Measurements from ENCODE around the gene TATDN3.

The TATDN3 gene

DNA sequence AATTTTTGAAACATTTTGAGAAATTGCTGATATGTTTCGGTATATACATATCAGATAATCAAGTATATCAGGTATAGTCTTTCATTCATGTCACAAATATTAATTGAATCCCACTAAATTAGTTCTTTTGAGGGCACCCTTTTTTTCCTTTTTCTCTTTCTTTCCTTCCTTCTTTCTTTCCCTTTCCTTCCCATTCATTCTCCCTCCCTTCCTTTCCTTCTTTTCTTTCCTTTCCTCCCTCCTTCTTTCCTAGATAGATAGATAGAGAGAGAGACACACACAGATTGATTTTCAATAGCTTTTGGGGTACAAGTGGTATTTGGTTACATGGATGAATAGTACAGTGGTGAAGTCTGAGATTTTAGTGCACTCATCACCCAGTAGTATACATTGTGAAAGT, 5.8 kb upstream of the TATDN3 start:
- peaks cover 34% of the 10 kb centered on the region for H3K36me3 Mint-ChIP-seq (ENCODE audit: low read depth)
- H3K27ac Mint-ChIP-seq, result no peak overlapping the region
- no peak for DNase-seq (ENCODE audit: low spot score)

DNA sequence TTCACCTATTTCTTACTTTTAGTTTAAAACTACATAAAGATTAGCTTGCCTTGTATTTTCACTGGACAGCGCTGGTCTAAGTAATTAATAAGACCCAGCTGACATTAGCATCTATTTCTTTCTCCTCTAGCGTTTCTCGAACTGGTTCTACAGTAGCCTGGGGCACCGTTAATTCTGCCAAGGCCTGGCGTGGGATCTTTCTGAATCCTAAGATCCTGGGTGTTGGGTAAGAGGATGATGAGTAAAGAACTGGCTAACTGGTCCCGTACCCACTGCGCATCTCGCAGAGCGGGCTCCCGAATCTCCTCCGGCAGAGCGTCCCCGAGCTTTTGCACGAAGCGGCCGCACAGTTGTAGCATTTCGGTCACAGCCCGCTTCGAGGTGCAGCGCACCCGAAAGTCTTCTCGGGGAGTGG, 426 bp upstream of the TATDN3 start:
- Mint-ChIP-seq H3K4me3 (peak overlapping the region; percentile 100), H3K9me3 (peaks cover 4% of the 10 kb centered on the region), H3K27me3 (ENCODE audit: low read depth) (no peaks in the 10 kb centered on the region), H3K27ac (peak overlapping the region; percentile 98), H3K36me3 (ENCODE audit: low read depth) (peaks cover 32% of the 10 kb centered on the region), H3K4me1 (ENCODE audit: low read depth) (peaks cover 25% of the 10 kb centered on the region)
- no peak for DNase-seq (ENCODE audit: low spot score)

More for the DNA sequence above, 5.8 kb upstream of the TATDN3 start:
- Mint-ChIP-seq H3K4me1 (ENCODE audit: low read depth) (peaks cover 12% of the 10 kb centered on the region), H3K4me3 (no peak overlapping the region), H3K9me3 (no peaks in the 10 kb centered on the region), H3K27me3 (ENCODE audit: low read depth) (no peaks in the 10 kb centered on the region)

DNA sequence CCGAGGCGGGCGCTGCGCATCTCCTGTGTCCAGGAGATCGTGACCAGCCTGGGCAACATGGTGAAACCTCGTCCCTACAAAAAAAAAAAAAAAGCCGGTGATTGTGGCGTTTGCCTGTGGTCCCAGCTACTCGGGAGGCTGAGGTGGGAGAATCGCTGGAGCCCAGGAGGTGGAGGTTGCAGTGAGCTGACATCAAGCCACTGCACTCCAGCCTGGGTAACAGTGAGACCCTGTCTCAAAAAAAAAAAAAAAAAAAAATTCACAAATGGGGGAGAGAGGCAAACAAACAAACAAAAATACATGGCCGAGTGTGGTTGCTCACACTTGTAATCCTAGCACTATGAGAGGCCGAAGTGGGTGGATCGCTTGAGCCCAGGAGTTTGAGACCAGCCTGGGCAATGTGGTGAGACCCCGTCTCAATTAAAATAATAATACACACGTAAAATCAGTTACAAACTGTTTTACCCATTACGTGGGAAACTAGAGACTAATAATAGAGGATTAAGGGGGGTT, 758 bp downstream of the TATDN3 start:
- no peaks in the 10 kb centered on the region for H3K27me3 Mint-ChIP-seq (ENCODE audit: low read depth)

DNA sequence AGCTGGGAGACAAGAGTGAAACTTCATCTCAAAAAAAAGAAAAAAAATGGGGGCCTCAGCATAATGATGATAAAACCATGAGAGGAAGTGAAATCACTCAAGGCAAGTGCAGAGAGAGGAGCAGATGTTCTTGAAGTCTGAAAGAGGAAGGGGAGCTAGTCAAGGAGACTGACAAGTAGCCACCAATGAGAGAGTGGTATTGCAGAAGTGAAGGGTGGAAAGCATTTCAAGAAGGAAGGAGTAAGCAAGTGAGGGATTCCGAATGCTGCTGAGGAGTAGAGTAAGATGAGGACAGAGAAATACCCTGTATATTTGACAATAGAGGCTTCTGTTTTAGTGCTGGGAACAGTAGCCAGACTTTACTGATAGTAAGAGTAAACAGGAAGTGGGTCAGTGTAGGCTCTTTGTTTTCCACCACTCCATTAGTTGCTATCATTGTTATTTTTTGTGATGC, 2.9 kb downstream of the TATDN3 start:
- Mint-ChIP-seq H3K27ac (peak overlapping the region; percentile 93), H3K4me1 (ENCODE audit: low read depth) (peaks cover 24% of the 10 kb centered on the region)

More for the DNA sequence above, 758 bp downstream of the TATDN3 start:
- DNase-seq (ENCODE audit: low spot score), result no peak
- Mint-ChIP-seq H3K27ac (peak overlapping the region; percentile 98), H3K4me1 (ENCODE audit: low read depth) (peaks cover 25% of the 10 kb centered on the region), H3K4me3 (peak overlapping the region; percentile 100), H3K36me3 (ENCODE audit: low read depth) (peaks cover 24% of the 10 kb centered on the region), H3K9me3 (peaks cover 4% of the 10 kb centered on the region)

DNA sequence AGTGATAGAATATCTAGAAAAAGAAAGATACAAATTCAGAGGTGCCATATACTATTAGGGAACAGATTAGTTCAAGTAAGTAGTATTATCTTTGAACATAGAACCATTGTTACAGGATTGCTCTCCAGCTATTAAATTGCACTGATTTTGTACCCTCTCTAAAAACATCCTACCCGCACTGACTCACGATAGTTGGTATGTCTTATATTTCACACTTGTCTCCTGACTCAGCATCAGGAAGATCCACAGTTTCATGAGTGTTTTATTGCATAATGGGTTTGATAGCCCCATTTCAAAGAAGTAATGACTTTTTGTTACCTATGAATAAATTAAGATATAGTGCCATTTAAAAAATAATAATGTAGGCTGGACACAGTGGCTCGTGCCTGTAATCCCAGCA, 6.0 kb downstream of the TATDN3 start:
- no peak overlapping the region for H3K27ac Mint-ChIP-seq
- no peak for DNase-seq (ENCODE audit: low spot score)
- peaks cover 18% of the 10 kb centered on the region for H3K4me1 Mint-ChIP-seq (ENCODE audit: low read depth)
- no peaks in the 10 kb centered on the region for H3K27me3 Mint-ChIP-seq (ENCODE audit: low read depth)
- peaks cover 35% of the 10 kb centered on the region for H3K36me3 Mint-ChIP-seq (ENCODE audit: low read depth)
- peaks cover 4% of the 10 kb centered on the region for H3K9me3 Mint-ChIP-seq
- no peak overlapping the region for H3K4me3 Mint-ChIP-seq

More for the DNA sequence above, 2.9 kb downstream of the TATDN3 start:
- Mint-ChIP-seq H3K9me3 (peaks cover 4% of the 10 kb centered on the region), H3K27me3 (ENCODE audit: low read depth) (no peaks in the 10 kb centered on the region), H3K36me3 (ENCODE audit: low read depth) (peaks cover 33% of the 10 kb centered on the region), H3K4me3 (peak overlapping the region; percentile 56)
- DNase-seq (ENCODE audit: low spot score), result no peak

DNA sequence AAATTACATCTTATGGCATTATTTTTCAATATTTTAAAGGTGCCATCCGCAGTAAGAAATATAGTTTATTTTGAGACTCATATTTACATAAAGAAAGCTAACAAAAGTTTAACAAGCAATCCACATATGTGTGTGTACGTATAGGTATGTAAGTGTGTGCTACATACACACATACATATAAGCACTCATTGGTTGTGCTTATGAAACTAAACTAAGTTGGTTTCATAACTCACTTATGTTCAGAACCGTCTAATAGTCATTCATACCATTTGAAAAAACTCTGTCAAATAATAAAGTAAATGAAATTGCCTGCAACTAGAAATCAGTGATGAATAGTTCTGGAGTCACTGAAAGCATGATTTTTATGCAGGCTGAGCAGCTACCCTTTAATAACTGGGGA, 14.1 kb downstream of the TATDN3 start:
- no peak overlapping the region for H3K27ac Mint-ChIP-seq
- H3K36me3 Mint-ChIP-seq (ENCODE audit: low read depth), result peaks cover 16% of the 10 kb centered on the region
- no peaks in the 10 kb centered on the region for H3K9me3 Mint-ChIP-seq
- no peak overlapping the region for H3K4me3 Mint-ChIP-seq
- no peak for DNase-seq (ENCODE audit: low spot score)
- H3K27me3 Mint-ChIP-seq (ENCODE audit: low read depth), result no peaks in the 10 kb centered on the region
- H3K4me1 Mint-ChIP-seq (ENCODE audit: low read depth), result no peaks in the 10 kb centered on the region

DNA sequence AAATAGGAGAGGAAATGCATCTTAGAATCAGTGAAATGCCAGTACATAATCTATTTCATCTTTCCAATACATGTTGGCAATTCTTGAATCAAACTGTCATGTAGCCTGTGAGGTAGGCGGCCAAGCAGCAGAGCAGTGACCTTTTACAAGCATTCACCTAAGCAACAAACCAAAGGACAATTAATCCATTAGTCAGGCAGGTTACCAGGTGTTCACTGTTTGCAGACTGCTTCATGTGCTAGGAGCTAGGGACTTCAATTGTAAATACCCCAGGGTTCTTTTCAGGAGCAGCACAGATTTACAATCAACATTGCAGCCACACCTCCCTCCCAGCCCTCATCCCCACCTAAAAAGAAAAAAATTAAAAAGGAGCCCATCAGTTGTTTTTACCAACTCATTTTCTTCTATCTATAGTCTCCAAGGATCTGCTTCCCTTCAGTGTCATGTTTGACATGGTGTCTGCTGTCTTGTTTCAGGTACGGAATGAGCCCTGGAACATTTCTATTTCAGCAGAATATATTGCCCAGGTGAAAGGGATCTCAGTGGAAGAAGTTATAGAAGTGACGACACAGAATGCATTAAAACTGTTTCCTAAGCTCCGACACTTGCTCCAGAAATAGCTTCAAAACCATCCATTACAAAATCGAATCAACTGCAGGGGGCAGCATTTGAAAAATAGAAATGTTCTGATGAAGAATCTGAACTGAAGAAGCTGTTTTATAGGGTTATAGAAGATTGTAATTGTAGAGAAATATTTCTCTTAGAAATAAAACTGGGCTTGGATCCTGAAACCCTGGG, 23.0 kb downstream of the TATDN3 start:
- H3K27me3 Mint-ChIP-seq (ENCODE audit: low read depth), result peaks cover 3% of the 10 kb centered on the region
- peaks cover 3% of the 10 kb centered on the region for H3K4me1 Mint-ChIP-seq (ENCODE audit: low read depth)
- H3K36me3 Mint-ChIP-seq (ENCODE audit: low read depth), result peaks cover 1% of the 10 kb centered on the region
- no peak for DNase-seq (ENCODE audit: low spot score)
- H3K4me3 Mint-ChIP-seq, result no peak overlapping the region
- H3K9me3 Mint-ChIP-seq, result no peaks in the 10 kb centered on the region
- H3K27ac Mint-ChIP-seq, result no peak overlapping the region

DNA sequence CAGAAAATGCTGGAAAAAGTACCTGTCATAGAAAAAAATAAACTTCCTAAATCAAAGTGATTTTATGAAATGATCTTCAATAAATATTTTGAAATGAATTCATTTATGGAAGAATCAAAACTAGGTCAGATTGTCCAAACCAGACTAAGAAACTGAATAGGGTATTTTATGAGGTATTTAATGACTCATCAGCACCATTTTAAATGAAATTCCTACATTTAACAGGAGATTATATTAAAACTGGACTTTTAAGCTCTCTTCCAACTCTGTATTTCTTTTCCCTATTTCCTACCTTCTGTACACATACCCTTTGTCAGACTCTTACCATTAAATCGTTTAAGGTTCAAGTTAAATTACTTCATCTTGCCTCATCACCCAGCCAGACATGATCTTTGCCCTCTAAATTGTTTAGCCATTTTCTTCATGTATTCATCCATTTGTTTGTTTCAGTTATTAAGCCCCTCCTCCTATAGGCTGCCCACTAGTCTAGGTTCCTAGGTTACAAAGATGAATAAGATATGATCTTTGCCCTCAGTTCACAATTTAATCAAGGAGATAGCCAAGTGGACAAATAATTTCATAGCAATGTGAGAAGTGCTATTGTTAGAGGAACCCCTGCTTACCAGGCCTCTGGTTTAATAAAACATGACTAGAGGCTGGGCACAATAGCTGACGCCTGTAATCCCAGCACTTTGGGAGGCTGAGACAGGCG, 25.0 kb downstream of the TATDN3 start:
- Mint-ChIP-seq H3K4me1 (ENCODE audit: low read depth) (peaks cover 3% of the 10 kb centered on the region), H3K4me3 (no peak overlapping the region), H3K27me3 (ENCODE audit: low read depth) (peaks cover 3% of the 10 kb centered on the region), H3K36me3 (ENCODE audit: low read depth) (peaks cover 1% of the 10 kb centered on the region), H3K9me3 (no peaks in the 10 kb centered on the region), H3K27ac (no peak overlapping the region)
- no peak for DNase-seq (ENCODE audit: low spot score)

DNA sequence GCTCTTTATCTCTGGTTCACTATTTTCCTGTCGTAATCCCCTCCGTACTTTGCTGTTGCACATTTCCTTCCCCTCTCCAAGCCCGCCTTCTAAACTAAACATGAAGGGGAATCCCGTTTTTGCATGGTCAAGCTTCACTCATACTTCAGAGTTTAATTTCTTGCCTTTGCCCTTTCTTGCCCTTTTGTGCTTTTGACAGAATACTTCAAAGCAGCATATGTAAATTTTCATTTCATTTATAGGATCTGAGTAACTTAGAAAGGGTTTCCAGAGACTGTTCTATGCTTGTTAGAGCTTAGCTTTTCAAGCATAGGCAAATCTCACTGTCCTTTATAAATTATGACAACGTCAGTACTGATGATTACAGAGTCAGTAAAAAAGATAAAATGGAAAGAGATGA, 28.0 kb downstream of the TATDN3 start:
- H3K4me3 Mint-ChIP-seq, result no peak overlapping the region
- peaks cover 3% of the 10 kb centered on the region for H3K27me3 Mint-ChIP-seq (ENCODE audit: low read depth)
- peaks cover 8% of the 10 kb centered on the region for H3K36me3 Mint-ChIP-seq (ENCODE audit: low read depth)
- peaks cover 3% of the 10 kb centered on the region for H3K4me1 Mint-ChIP-seq (ENCODE audit: low read depth)
- no peak overlapping the region for H3K27ac Mint-ChIP-seq
- H3K9me3 Mint-ChIP-seq, result peaks cover 7% of the 10 kb centered on the region
- DNase-seq (ENCODE audit: low spot score), result no peak

DNA sequence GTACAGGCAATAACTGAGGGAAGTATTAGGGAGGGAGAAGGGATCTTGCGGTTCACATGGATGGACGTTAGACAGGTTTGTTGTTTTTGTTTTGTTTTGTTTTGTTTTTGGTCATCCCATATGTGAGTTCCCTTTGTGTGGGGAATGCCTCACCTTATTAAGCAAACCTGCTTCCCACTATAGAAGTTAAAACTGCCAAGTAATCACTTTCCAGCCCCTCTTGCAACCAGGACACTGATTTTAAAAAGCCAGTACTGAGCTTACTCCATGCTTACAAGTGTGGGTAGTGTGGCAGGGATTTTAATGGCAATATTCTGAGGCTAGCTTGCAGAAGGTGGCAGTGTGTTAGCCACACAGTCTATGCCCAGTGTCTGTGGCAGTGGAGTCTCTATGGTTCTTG, 29.3 kb downstream of the TATDN3 start:
- H3K27me3 Mint-ChIP-seq (ENCODE audit: low read depth), result peaks cover 3% of the 10 kb centered on the region
- H3K36me3 Mint-ChIP-seq (ENCODE audit: low read depth), result peaks cover 8% of the 10 kb centered on the region

DNA sequence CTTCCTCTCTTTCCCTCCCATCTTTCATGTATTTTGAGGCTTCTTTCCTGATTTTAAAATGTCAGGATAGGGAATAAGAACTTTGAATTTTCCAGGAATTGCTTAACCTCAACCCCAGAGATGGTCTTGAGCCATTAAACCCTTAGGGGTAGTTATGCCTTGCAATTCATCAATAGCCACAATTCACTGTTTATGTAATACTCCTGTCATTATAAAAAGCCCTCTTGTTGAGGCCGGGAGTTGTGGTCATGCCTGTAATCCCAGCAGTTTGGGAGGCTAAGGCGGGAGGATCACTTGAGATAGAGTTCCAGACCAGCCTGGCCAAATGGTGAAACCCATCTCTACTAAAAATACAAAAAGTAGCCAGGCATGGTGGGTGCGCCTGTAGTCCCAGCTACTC, 31.3 kb downstream of the TATDN3 start:
- Mint-ChIP-seq H3K27me3 (ENCODE audit: low read depth) (peaks cover 6% of the 10 kb centered on the region), H3K9me3 (peaks cover 18% of the 10 kb centered on the region), H3K4me1 (ENCODE audit: low read depth) (peaks cover 3% of the 10 kb centered on the region), H3K27ac (no peak overlapping the region), H3K36me3 (ENCODE audit: low read depth) (peaks cover 6% of the 10 kb centered on the region), H3K4me3 (no peak overlapping the region)
- no peak for DNase-seq (ENCODE audit: low spot score)

More for the DNA sequence above, 29.3 kb downstream of the TATDN3 start:
- no peak overlapping the region for H3K27ac Mint-ChIP-seq
- DNase-seq (ENCODE audit: low spot score), result no peak
- peaks cover 15% of the 10 kb centered on the region for H3K9me3 Mint-ChIP-seq
- peaks cover 3% of the 10 kb centered on the region for H3K4me1 Mint-ChIP-seq (ENCODE audit: low read depth)
- no peak overlapping the region for H3K4me3 Mint-ChIP-seq

DNA sequence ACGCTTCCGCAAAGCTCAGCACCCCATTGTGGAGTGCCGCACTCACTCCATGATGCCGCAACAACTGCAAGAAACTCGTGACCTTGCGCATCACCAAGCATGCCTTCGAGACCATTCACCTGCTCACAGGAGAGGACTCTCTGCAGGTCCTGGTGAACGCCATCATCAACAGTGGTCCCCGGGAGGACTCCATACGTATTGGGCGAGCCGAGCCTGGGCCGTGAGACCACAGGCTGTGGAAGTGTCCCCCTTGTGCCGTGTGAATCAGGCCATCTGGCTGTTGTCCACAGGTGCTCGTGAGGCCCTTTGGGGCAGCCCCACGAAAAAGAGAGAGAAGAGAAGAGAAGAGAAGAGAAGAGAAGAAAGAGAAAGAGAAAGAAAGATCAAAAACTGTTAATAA, 32.5 kb downstream of the TATDN3 start:
- DNase-seq (ENCODE audit: low spot score), result no peak
- H3K4me1 Mint-ChIP-seq (ENCODE audit: low read depth), result peaks cover 3% of the 10 kb centered on the region
- H3K27me3 Mint-ChIP-seq (ENCODE audit: low read depth), result peaks cover 9% of the 10 kb centered on the region
- H3K4me3 Mint-ChIP-seq, result no peak overlapping the region
- H3K36me3 Mint-ChIP-seq (ENCODE audit: low read depth), result peaks cover 6% of the 10 kb centered on the region
- H3K9me3 Mint-ChIP-seq, result peaks cover 18% of the 10 kb centered on the region
- H3K27ac Mint-ChIP-seq, result no peak overlapping the region

DNA sequence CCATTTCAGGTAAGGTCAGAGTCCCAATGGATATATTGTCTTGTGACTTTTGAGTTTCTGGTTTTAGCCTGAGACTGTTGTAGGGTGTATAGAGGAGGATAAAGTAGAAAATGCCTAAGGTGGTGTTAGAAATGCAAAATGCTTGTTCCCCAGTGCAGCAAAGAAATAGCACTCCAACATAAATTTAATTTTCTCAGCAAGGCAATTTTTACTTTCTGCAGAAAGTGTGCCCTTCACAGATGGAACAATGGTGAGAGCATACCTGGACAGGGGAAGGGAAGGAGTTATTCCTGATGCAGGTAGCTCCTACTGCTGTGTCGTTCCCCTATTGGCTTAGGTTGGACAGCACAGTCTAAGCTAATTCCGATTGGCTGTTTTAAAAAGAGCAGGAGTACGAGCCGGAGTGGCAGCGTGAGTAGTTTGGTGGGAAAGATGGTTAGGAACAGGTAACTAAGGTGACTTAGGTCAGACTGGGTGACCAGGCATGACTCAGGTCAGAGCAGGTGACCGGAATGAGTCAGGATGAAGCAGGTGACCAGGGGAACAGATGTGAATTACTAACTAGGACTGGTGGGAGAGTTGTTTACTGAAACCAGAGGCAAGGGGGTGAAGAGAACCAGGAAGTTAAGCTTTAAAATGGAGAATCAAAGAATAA, 34.2 kb downstream of the TATDN3 start:
- no peak for DNase-seq (ENCODE audit: low spot score)
- Mint-ChIP-seq H3K27me3 (ENCODE audit: low read depth) (peaks cover 6% of the 10 kb centered on the region), H3K27ac (peak overlapping the region; percentile 31), H3K9me3 (peaks cover 18% of the 10 kb centered on the region), H3K4me1 (ENCODE audit: low read depth) (no peaks in the 10 kb centered on the region), H3K4me3 (no peak overlapping the region), H3K36me3 (ENCODE audit: low read depth) (peaks cover 6% of the 10 kb centered on the region)

All from T-helper 2 cell treated with Interferon-gamma antibody and Interleukin-4, amounts not matched to agents 5 μg/mL and 100 μg/mL, for 36 hours (primary cell).